T-cell (primary cell): ENCODE measurements around the gene CALML5. TPM values are rescaled to one million over a fixed set of nuclear protein-coding genes. Genes with fewer than 3 reads are reported as not detected.

ENCODE experiments used
- ATAC-seq, 4 experiments: fragments of 200-7000 bp in 3 of 4; fragments of 150-1000 bp in 1 of 4; cut with Tn5 transposase; replicated peaks in 1 of 4; 1 replicate in 3 of 4; 2 replicates in 1 of 4; pipeline ENCODE4 v1.10.0; 2021; ENCODE audit warnings: moderate library complexity in 3 of 4, mild to moderate bottlenecking in 2 of 4, moderate number of reproducible peaks in 1 of 4
- CTCF ChIA-PET, 2 donors: fragments of 300-600 bp; sonication (Branson Sonifier 250); formaldehyde crosslinking; loops; one replicate each; lab custom pipeline; 2022; ENCODE audit warnings: antibody characterized with exemption in 2 of 2; lab: Charles Lee
- POLR2A ChIA-PET, 2 donors: fragments of 300-600 bp; sonication (Branson Sonifier 250); formaldehyde crosslinking; loops; one replicate each; lab custom pipeline; 2022; ENCODE audit warnings: antibody characterized with exemption in 2 of 2; lab: Charles Lee
- DNase-seq, 35 experiments: peaks; one replicate each; pipeline versions ENCODE4 v3.0.0 to v3.0.0-alpha.2; 2013 to 2023
- H3K27ac ChIP-seq: one replicate; pipeline ENCODE4 v1.5.1; 2013; ENCODE audit warnings: low read length
- H3K27me3 ChIP-seq, 2 experiments: replicated peaks in 1 of 2; 1 replicate in 1 of 2; 2 replicates in 1 of 2; pipeline versions ENCODE4 v1.6.1 to v1.7.0; 2013; ENCODE audit warnings: low read length in 1 of 2, mixed read lengths in 1 of 2; ENCODE audit not compliant: control insufficient read depth in 2 of 2, insufficient read depth in 2 of 2; ENCODE audit errors: extremely low read depth in 1 of 2
- H3K36me3 ChIP-seq, 2 donors: 1 replicate in 1 of 2; 2 replicates in 1 of 2; pipeline versions ENCODE4 v1.6.1 to v1.7.0; 2013; ENCODE audit warnings: low read length in 1 of 2; ENCODE audit not compliant: control insufficient read depth in 2 of 2, insufficient read depth in 1 of 2; ENCODE audit errors: extremely low read depth in 1 of 2
- H3K4me1 ChIP-seq, 2 experiments: 1 replicate in 1 of 2; 2 replicates in 1 of 2; pipeline versions ENCODE4 v1.6.1 to v1.7.0; 2013; ENCODE audit warnings: low read length in 2 of 2, mixed read lengths in 1 of 2; ENCODE audit not compliant: insufficient read depth in 2 of 2, control insufficient read depth in 1 of 2; ENCODE audit errors: extremely low read depth in 1 of 2
- H3K4me3 ChIP-seq, 2 donors: 1 replicate in 1 of 2; 2 replicates in 1 of 2; pipeline versions ENCODE4 v1.5.1 to v1.7.0; 2013; ENCODE audit warnings: mild to moderate bottlenecking in 2 of 2, low read length in 1 of 2, moderate library complexity in 1 of 2; ENCODE audit not compliant: control insufficient read depth in 1 of 2; ENCODE audit errors: extremely low read depth in 1 of 2
- H3K9me3 ChIP-seq: 2 replicates; pipeline ENCODE4 v1.7.0; 2013
- H3K27ac Mint-ChIP-seq, 2 donors: one replicate each; pipeline ENCODE4 v1.8.0; 2020 to 2021; ENCODE audit warnings: mild to moderate bottlenecking in 2 of 2, mixed read lengths in 2 of 2
- H3K27me3 Mint-ChIP-seq, 2 donors: one replicate each; pipeline ENCODE4 v1.8.0; 2021 to 2022; ENCODE audit warnings: mixed read lengths in 2 of 2
- H3K36me3 Mint-ChIP-seq: one replicate; pipeline ENCODE4 v1.8.0; 2021; ENCODE audit warnings: mixed read lengths
- H3K4me1 Mint-ChIP-seq, 3 donors: one replicate each; pipeline ENCODE4 v1.8.0; 2020 to 2022; ENCODE audit warnings: mixed read lengths in 3 of 3, mild to moderate bottlenecking in 1 of 3
- H3K4me3 Mint-ChIP-seq, 3 donors: one replicate each; pipeline ENCODE4 v1.8.0; 2020 to 2022; ENCODE audit warnings: mild to moderate bottlenecking in 3 of 3, mixed read lengths in 3 of 3, moderate library complexity in 3 of 3
- H3K9me3 Mint-ChIP-seq, 3 donors: one replicate each; pipeline ENCODE4 v1.8.0; 2020 to 2022; ENCODE audit warnings: mixed read lengths in 3 of 3
- WGBS: methylation state at CpG from one replicate; pipeline ENCODE4 v1.1.5; 2013; ENCODE audit warnings: missing lambda C conversion rate; ENCODE audit not compliant: insufficient coverage; 5-methylcytosine and 5-hydroxymethylcytosine counted together
- total RNA-seq, 35 experiments: library from RNA in 6 of 35; stranded (reverse) in 6 of 35; fragments of 120-200 nt in 1 of 35; gene quantifications; one replicate each; pipeline versions ENCODE4 v1.2.1 to v1.2.4 and lab custom pipeline; 2013 to 2026

CALML5 gene
- total RNA-seq, 5 donors from 2014 or later (not counting 1 experiment from before 2014, with no cell fraction given), result not detected

GRCh38 chr10:5497948-5498730 lies 1.2 kb downstream of the CALML5 start:
- Mint-ChIP-seq H3K27ac (no peak overlapping the region), H3K4me1 (peaks cover 0 to 2% (median 0%) of the 10 kb centered on the region in 3 donors), H3K9me3 (no peaks in the 10 kb centered on the region), H3K36me3 (no peaks in the 10 kb centered on the region), H3K27me3 (peaks cover 6 to 7% of the 10 kb centered on the region in 2 donors), H3K4me3 (no peak overlapping the region)
- peaks cover 0 to 27% of the 10 kb centered on the region in 2 experiments for H3K27me3 ChIP-seq
- DNase-seq, result no peak
- CTCF ChIA-PET, result no interaction called here
- H3K27ac ChIP-seq, result no peak overlapping the region
- POLR2A ChIA-PET, result no interaction called here
- no peak overlapping the region for H3K4me3 ChIP-seq
- no peaks in the 10 kb centered on the region for H3K4me1 ChIP-seq
- no peaks in the 10 kb centered on the region for H3K36me3 ChIP-seq
- no peaks in the 10 kb centered on the region for H3K9me3 ChIP-seq
- ATAC-seq, result no peak
- WGBS, result 96% methylated on average over 9 of the region's 19 CpGs

GRCh38 chr10:5497289-5497688 lies 2.1 kb downstream of the CALML5 start:
- no peaks in the 10 kb centered on the region for H3K27me3 Mint-ChIP-seq
- H3K9me3 Mint-ChIP-seq, result peaks cover 0 to 1% (median 0%) of the 10 kb centered on the region in 3 donors
- ATAC-seq (no peak), DNase-seq (no peak)
- WGBS, result 91% methylated on average over 6 of the region's 6 CpGs
- Histone ChIP-seq H3K4me1 (no peaks in the 10 kb centered on the region), H3K27me3 (peaks cover 0 to 27% of the 10 kb centered on the region in 2 experiments), H3K27ac (no peak overlapping the region), H3K9me3 (no peaks in the 10 kb centered on the region), H3K36me3 (no peaks in the 10 kb centered on the region), H3K4me3 (no peak overlapping the region)
- H3K27ac Mint-ChIP-seq, result no peak overlapping the region
- H3K4me1 Mint-ChIP-seq, result no peaks in the 10 kb centered on the region
- CTCF ChIA-PET, result no interaction called here
- H3K4me3 Mint-ChIP-seq, result no peak overlapping the region
- peaks cover under 1% of the 10 kb centered on the region for H3K36me3 Mint-ChIP-seq
- POLR2A ChIA-PET, result no interaction called here

- 92% methylated on average over 11 of the region's 25 CpGs for WGBS
- peaks cover 0 to 6% (median 0%) of the 10 kb centered on the region in 3 donors for H3K9me3 Mint-ChIP-seq
- H3K36me3 Mint-ChIP-seq, result peaks cover 5% of the 10 kb centered on the region
- DNase-seq, result no peak
- Histone ChIP-seq H3K36me3 (no peaks in the 10 kb centered on the region), H3K9me3 (no peaks in the 10 kb centered on the region), H3K27me3 (peaks cover 0 to 27% of the 10 kb centered on the region in 2 experiments), H3K4me1 (no peaks in the 10 kb centered on the region), H3K4me3 (no peak overlapping the region), H3K27ac (no peak overlapping the region)
- ATAC-seq, result no peak
- no peaks in the 10 kb centered on the region for H3K27me3 Mint-ChIP-seq
- ChIA-PET POLR2A (no interaction called here), CTCF (interaction anchor here in 1 of 2 donors (0.5 kb wide), 1 partner anchor 1196 kb away, joined by 4 read pairs; no protein-coding TSS in a partner anchor)
- H3K27ac Mint-ChIP-seq, result no peak overlapping the region
- H3K4me1 Mint-ChIP-seq, result no peaks in the 10 kb centered on the region
- no peak overlapping the region for H3K4me3 Mint-ChIP-seq
These were observed 2.8 kb downstream of the CALML5 start for GRCh38 chr10:5496261-5497250.

- no peak overlapping the region for H3K27ac Mint-ChIP-seq
- Histone ChIP-seq H3K4me1 (no peaks in the 10 kb centered on the region), H3K4me3 (no peak overlapping the region), H3K9me3 (no peaks in the 10 kb centered on the region), H3K27ac (no peak overlapping the region), H3K36me3 (no peaks in the 10 kb centered on the region), H3K27me3 (peaks cover 0 to 20% of the 10 kb centered on the region in 2 experiments)
- ATAC-seq (no peak), DNase-seq (no peak)
- H3K36me3 Mint-ChIP-seq, result peaks cover 5% of the 10 kb centered on the region
- CTCF ChIA-PET, result interaction anchor here in 1 of 2 donors (0.5 to 0.6 kb wide), 3 partner anchors 72 to 204 kb away, joined by 3 read pairs; no protein-coding TSS in a partner anchor
- peaks cover 0 to 6% (median 0%) of the 10 kb centered on the region in 3 donors for H3K9me3 Mint-ChIP-seq
- peaks cover 0 to 4% (median 0%) of the 10 kb centered on the region in 3 donors for H3K4me1 Mint-ChIP-seq
- H3K4me3 Mint-ChIP-seq, result no peak overlapping the region
- POLR2A ChIA-PET, result interaction anchor here in 1 of 2 donors (0.7 kb wide), 1 partner anchor 165 kb away, joined by 5 read pairs; no protein-coding TSS in a partner anchor
- H3K27me3 Mint-ChIP-seq, result no peaks in the 10 kb centered on the region
- 82% methylated on average over 4 of the region's 8 CpGs for WGBS
These were observed 4.8 kb downstream of the CALML5 start for GRCh38 chr10:5494611-5495010.

- POLR2A ChIA-PET, result no interaction called here
- H3K9me3 Mint-ChIP-seq, result peaks cover 0 to 6% (median 0%) of the 10 kb centered on the region in 3 donors
- H3K4me3 Mint-ChIP-seq, result no peak overlapping the region
These were observed 5.7 kb downstream of the CALML5 start for GRCh38 chr10:5493691-5494090.

More at GRCh38 chr10:5493691-5494090, 5.7 kb downstream of the CALML5 start:
- Histone ChIP-seq H3K27ac (no peak overlapping the region), H3K9me3 (no peaks in the 10 kb centered on the region), H3K27me3 (peaks cover 0 to 16% of the 10 kb centered on the region in 2 experiments), H3K4me3 (no peak overlapping the region), H3K36me3 (no peaks in the 10 kb centered on the region), H3K4me1 (no peaks in the 10 kb centered on the region)
- DNase-seq (no peak), ATAC-seq (no peak)
- CTCF ChIA-PET, result interaction anchor here in 1 of 2 donors (0.6 kb wide), 2 partner anchors 39 to 203 kb away, joined by 3 read pairs; no protein-coding TSS in a partner anchor
- WGBS, result 79% methylated on average over 2 of the region's 3 CpGs
- Mint-ChIP-seq H3K27me3 (no peaks in the 10 kb centered on the region), H3K4me1 (peaks cover 0 to 4% (median 0%) of the 10 kb centered on the region in 3 donors), H3K27ac (no peak overlapping the region), H3K36me3 (peaks cover 5% of the 10 kb centered on the region)
